Right renal cortex interstitium (tissue), 3 donors: Measurements from ENCODE around the gene IL1RAPL2. TPM values are rescaled to one million over a fixed set of nuclear protein-coding genes. Genes with fewer than 3 reads are reported as not detected.
"Not testable (repeated sequence)": the region's sequence is repeated elsewhere in the genome, so short reads cannot be mapped to it uniquely, and the experiment has no call there.

ENCODE experiments used
- DNase-seq, 3 donors: peaks; one replicate each; pipeline ENCODE4 v3.0.0-alpha.2; 2013; ENCODE audit warnings: low read depth in 3 of 3, low spot score in 2 of 3
- polyA plus RNA-seq, 3 donors: library from polyadenylated mRNA; unstranded; fragments of 120-200 nt; gene quantifications; one replicate each; pipeline ENCODE4 v1.2.1, GENCODE V29; 2013; ENCODE audit not compliant: insufficient read length in 3 of 3

The IL1RAPL2 gene
- polyA plus RNA-seq, 3 donors = 0.74 to 1.1 (median 0.88) TPM

- DNase-seq = no peak
These were observed 440.1 kb downstream of the IL1RAPL2 start for GRCh38 chrX:105006103-105006502.

- no peak for DNase-seq
These were observed 441.0 kb downstream of the IL1RAPL2 start for GRCh38 chrX:105006996-105007395.

GRCh38 chrX:105013719-105014118, 447.7 kb downstream of the IL1RAPL2 start:
- DNase-seq = no peak

DNA sequence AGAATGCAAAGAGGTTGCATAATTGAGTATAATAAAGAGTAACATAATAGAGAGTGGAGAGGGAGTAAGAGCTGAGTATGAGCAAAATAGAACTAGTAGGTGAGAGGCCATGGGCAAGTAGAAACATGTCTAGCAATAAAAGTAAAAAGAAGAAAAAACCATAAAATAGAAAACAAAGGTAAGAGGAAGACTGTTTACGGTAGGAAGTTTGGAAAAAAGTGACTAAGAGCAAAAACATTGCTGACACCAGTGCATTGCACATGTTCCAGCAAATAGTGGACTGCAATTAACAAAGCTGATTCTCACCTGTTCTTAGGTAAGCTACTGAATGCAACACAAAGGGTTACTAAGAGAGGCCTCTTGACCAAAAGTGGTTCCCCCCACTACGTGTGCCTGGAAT, 451.6 kb downstream of the IL1RAPL2 start:
- no peak for DNase-seq

GRCh38 chrX:105018865-105019264, 452.9 kb downstream of the IL1RAPL2 start:
- no peak for DNase-seq

GRCh38 chrX:105028962-105029361, 463.0 kb downstream of the IL1RAPL2 start:
- not testable (repeated sequence) for DNase-seq

DNA sequence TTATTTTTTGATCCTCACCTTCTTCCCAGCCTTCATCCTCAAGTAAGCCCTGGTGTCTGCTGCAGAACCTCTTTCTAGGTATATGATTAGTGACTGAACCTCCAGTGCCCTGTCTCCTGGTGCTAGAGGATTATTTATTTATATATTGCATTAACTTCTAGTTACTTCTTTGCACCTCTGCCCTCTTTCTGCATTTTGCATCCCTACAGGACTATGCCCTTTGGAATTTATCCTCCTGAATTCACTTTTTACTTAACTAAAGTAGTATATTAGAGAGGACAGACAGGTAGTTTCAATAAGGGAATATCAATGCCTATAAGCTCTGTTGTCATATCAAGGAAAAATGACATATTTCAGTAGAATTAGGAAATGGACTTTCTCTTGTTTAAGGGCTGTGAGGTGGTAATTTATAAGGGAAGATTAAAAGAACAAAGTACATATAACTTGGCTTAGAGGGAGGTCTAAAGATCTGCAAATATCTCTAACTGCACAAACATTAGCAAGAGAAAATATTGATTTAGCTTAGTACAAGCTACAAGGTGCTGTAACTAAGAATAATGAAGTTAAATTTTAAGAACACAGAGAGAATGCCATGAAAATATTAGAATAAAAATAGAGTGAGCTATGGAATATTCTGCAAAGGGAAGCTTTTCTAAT, 472.8 kb downstream of the IL1RAPL2 start:
- no peak for DNase-seq

DNA sequence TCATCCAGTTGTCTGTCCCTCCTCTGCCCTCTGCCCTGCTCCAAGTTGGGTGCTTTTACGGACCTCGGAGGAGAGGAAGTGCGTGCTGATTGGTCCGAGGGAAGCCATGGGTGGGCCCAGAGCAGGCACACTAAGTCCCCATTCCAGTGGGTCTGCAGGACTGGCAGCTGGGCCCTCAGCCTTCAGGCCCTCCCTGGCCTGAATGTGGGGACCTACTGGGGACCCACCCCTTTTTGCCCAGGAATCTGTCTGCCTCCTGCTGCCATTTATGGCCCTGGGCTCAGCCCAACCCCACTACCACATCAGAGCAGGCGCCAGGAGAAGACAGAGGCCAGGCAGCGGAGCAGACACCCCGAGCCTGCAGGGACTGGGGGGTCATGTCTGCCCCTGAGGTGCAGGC, 484.9 kb downstream of the IL1RAPL2 start:
- DNase-seq = no peak

- no peak for DNase-seq
These were observed 485.4 kb downstream of the IL1RAPL2 start for GRCh38 chrX:105051364-105051763.

DNA sequence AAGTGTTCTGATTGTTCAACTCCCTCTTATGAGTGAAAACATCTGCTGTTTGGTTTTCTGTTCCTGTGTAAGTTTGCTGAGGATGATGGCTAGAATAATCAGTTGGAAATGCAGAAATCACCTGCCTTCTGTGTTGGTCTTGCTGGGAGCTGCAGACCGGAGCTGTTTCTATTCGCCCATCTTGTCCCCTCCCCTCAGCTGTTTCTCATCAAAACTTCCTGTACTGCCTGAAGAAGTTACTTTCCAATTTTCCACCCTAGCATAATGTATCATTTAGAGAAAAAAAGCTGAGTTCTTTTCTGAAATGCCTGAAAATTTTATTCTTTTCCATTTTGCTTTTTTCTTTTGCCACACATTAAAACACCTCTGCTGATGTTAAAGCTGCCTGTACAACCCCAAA, 486.9 kb downstream of the IL1RAPL2 start:
- DNase-seq = no peak

DNA sequence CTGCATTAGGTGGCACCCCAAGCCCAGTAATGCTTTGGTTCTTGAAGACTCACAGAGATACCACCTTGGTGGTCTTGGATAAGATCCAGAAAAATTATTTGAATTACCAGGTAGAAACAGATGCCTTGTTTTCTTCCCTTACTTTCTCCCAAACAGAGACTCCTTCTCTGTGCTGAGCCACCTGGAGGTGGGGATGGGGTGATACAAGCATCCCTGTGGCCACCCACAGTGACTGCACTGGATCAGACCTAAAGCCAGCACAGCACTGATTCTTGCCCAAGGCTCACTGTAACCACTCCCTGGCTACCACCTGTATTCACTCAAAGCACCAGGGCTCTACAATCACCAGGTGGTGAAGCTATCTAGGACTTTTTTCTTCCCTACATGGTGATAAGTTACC, 497.7 kb downstream of the IL1RAPL2 start:
- DNase-seq = no peak

- no peak for DNase-seq
These were observed 532.2 kb downstream of the IL1RAPL2 start for GRCh38 chrX:105098201-105098600.

- DNase-seq = no peak
These were observed 532.8 kb downstream of the IL1RAPL2 start for GRCh38 chrX:105098812-105099211.

GRCh38 chrX:105101378-105101777, 535.4 kb downstream of the IL1RAPL2 start:
- no peak for DNase-seq

DNA sequence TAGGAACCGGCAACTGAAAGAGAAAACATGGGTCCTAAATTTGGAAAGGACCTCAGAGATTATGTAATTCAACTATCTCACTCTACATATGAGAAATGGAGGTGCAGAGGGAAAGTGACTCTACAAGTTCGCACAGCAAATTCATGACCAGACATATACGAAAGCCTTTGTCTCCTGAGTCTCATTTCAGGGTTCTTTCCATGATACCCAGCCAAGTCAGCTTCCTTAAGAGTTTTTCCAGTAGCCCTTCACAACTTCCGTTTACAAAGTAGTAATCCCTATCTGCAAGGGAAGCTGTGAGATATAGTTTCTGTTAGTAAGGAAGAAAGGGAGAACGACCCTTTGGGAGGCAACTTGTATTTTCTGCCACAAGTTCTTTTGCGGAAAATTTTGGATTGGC, 543.9 kb downstream of the IL1RAPL2 start:
- DNase-seq = no peak

- no peak for DNase-seq
These were observed 548.6 kb downstream of the IL1RAPL2 start for GRCh38 chrX:105114554-105115130.

DNA sequence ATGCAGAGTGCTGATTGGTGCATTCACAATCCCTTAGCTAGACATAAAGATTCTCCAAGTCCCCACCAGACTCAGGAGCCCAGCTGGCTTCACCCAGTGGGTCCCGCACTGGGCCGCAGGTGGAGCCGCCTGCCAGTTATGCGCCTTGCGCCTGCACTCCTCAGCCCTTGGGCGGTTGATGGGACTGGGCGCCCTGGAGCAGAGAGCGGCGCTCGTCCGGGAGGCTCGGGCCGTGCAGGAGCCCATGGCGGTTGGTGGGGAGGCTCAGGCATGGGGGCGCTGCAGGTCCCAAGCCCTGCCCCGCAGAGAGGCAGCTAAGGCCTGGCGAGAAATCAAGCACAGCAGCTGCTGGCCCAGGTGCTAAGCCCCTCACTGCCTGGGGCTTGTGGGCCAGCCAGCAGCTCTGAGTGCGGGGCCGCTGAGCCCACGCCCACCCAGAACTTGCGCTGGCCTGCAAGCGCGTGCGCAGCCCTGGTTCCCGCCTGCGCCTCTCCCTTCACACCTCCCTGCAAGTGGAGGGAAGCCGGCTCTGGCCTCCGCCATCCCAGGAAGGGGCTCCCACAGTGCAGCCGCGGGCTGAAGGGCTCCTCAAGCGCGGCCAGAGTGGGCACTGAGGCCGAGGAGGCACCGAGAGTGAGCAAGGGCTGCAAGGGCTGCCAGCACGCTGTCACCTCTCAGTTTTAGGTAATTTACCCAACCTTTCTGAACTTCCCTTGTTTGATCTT, 549.8 kb downstream of the IL1RAPL2 start:
- not testable (repeated sequence) for DNase-seq

- DNase-seq = no peak
These were observed 550.5 kb downstream of the IL1RAPL2 start for GRCh38 chrX:105116486-105116885.

GRCh38 chrX:105117621-105118020, 551.6 kb downstream of the IL1RAPL2 start:
- DNase-seq = no peak

GRCh38 chrX:105120463-105120862, 554.5 kb downstream of the IL1RAPL2 start:
- DNase-seq = no peak

- no peak for DNase-seq
These were observed 555.2 kb downstream of the IL1RAPL2 start for GRCh38 chrX:105121186-105121585.

DNA sequence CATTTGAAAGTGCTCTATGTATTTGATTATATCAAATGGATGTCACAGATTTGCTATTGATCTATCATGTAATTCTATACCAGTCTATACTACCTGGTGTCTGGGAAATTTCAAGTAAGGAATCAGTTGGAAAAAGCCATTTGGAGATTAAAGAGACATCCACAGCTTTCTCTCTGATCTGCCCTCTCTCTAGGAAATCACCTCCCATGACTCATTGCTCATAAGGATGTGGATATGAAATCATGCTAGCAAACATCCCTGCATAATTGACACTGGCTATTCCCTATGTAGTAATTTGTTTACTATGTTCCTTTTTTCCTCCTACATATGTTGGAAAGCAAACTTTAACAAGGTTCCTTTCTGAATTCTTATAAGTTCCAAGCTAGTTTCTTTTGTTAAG, 560.2 kb downstream of the IL1RAPL2 start:
- no peak for DNase-seq
